Measurements from ENCODE around the gene WDR41. TPM values are rescaled to one million over a fixed set of nuclear protein-coding genes. Genes with fewer than 3 reads are reported as not detected.
A peak's percentile ranks its signal among the peaks of the same experiment; 100 is the strongest.

WDR41 gene
- total RNA-seq, 2 donors from 2014 or later = 24.6 to 26.1 TPM

DNA sequence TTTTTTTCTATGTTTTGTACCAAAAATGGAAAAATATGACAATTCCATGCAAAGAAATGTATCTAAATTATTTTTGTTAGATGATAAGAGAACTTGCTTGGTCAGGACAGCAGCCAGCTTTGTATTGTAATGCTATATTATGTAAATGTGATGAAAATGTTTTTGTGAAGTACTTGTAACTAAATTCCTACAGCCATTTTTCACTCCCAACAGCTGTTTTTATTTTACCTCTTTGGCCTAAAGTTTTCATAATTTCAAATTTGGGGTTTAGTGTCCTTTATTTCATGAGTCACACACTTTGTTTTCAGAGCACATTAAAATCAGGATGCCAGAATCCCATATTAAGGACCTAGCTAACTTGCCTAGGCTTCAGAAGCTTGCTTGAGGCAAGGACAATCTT is 64.1 kb downstream of the WDR41 start:
- no peaks in the 10 kb centered on the region for H3K27me3 ChIP-seq
- no peak for DNase-seq (ENCODE audit: low spot score)
- TF ChIP-seq, protein P1, sequence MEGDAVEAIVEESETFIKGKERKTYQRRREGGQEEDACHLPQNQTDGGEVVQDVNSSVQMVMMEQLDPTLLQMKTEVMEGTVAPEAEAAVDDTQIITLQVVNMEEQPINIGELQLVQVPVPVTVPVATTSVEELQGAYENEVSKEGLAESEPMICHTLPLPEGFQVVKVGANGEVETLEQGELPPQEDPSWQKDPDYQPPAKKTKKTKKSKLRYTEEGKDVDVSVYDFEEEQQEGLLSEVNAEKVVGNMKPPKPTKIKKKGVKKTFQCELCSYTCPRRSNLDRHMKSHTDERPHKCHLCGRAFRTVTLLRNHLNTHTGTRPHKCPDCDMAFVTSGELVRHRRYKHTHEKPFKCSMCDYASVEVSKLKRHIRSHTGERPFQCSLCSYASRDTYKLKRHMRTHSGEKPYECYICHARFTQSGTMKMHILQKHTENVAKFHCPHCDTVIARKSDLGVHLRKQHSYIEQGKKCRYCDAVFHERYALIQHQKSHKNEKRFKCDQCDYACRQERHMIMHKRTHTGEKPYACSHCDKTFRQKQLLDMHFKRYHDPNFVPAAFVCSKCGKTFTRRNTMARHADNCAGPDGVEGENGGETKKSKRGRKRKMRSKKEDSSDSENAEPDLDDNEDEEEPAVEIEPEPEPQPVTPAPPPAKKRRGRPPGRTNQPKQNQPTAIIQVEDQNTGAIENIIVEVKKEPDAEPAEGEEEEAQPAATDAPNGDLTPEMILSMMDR (IDR thresholded peaks at IDR 0.05) = no peak
- H3K9me3 ChIP-seq = no peaks in the 10 kb centered on the region
- H3K36me3 ChIP-seq = peaks cover 65% of the 10 kb centered on the region
- no peaks in the 10 kb centered on the region for H3K4me1 ChIP-seq
- peak overlapping the region in 1 of 2 donors; percentile 9 for H3K27ac ChIP-seq
- H3K4me3 ChIP-seq = no peak overlapping the region

DNA sequence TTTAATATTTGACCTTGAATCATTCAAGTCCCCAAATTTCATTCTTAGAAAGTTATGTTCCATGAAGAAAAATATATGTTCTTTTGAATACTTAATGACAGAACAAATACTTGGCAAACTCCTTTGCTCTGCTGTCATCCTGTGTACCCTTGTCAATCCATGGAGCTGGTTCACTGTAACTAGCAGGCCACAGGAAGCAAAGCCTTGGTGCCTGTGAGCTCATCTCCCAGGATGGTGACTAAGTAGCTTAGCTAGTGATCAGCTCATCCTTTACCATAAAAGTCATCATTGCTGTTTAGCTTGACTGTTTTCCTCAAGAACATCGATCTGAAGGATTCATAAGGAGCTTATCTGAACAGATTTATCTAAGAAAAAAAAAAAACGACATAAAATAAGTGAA is 65.4 kb downstream of the WDR41 start:
- no peaks in the 10 kb centered on the region for H3K4me1 ChIP-seq
- H3K36me3 ChIP-seq = peaks cover 65% of the 10 kb centered on the region
- no peaks in the 10 kb centered on the region for H3K9me3 ChIP-seq
- no peaks in the 10 kb centered on the region for H3K27me3 ChIP-seq
- TF ChIP-seq, protein P1 (IDR thresholded peaks at IDR 0.05) = no peak
- no peak overlapping the region for H3K4me3 ChIP-seq
- H3K27ac ChIP-seq = no peak overlapping the region
- no peak for DNase-seq (ENCODE audit: low spot score)

DNA sequence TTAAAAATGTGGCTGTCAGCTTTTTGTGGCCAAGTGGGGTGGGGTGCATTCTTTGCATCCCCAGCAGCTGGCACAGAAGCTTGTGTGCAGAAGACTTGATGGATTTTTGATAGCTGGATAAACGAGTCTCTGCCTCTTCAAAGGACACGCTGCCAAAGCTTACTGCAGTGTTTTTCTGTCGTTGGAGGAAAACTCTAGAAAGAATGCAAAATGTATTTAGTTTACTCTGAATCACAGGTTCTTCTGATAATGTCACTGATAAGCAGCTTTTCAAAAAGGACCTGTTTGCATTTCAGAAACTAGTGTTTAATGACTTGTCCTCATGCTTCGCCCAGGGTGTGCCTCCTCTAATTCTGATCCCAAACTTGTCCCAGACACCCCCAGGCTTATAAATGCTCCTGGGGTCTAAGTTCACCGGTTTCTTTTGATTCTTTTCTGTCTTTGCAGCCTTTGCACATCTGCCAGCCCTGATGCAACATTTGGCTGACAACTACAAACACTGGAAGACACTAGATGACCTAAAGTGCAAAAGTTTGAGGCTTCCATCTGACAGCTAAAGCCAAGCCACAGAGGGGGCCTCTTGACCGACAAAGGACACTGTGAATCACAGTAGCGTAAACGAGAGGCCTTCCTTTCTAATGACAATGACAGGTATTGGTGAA is 66.0 kb downstream of the WDR41 start:
- Histone ChIP-seq H3K27me3 (no peaks in the 10 kb centered on the region), H3K4me1 (no peaks in the 10 kb centered on the region), H3K4me3 (no peak overlapping the region), H3K9me3 (no peaks in the 10 kb centered on the region), H3K27ac (no peak overlapping the region), H3K36me3 (peaks cover 62% of the 10 kb centered on the region)
- DNase-seq (ENCODE audit: low spot score) = no peak
- TF ChIP-seq, protein P1 (IDR thresholded peaks at IDR 0.05) = no peak

DNA sequence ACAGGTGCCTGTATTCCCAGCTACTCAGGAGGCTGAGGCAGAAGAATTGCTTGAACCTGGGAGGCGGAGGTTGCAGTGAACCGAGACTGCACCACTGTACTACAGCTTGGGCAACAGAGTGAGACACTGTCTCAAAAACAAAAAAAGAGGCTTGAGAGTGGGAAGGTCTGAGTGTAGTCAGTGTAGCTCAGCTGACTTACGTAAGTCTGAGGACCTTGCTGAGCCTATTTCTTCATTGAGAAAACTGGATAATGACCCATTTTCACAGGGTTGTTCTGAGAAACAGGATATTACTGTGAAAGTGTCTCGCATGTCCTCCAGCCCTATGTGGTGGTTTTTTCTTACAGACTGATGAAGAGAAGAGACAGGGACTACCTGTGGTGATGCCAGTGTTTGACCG is 66.7 kb downstream of the WDR41 start:
- Histone ChIP-seq H3K27me3 (no peaks in the 10 kb centered on the region), H3K4me3 (no peak overlapping the region), H3K4me1 (no peaks in the 10 kb centered on the region), H3K9me3 (no peaks in the 10 kb centered on the region), H3K36me3 (peaks cover 59% of the 10 kb centered on the region), H3K27ac (no peak overlapping the region)
- TF ChIP-seq, protein P1 (IDR thresholded peaks at IDR 0.05) = no peak
- DNase-seq (ENCODE audit: low spot score) = no peak

DNA sequence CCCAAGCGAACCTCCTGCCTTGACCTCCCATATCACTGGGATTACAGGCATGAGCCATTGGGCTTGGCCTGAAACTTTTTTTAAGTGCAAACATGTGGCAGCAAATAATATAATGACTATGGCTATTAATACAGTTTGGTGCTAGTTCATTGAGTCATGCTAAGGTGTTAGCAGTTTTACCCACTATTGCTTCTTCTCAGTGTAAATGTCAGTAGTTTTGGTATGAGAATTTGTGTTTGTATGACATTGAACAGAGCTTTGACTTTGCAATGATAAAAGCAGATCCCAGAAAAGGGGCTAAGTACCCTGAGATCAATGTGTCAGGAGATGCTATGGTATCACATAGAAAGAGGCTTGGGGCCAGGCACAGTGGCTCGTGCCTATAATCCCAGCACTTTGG is 67.2 kb downstream of the WDR41 start:
- no peak for DNase-seq (ENCODE audit: low spot score)
- no peaks in the 10 kb centered on the region for H3K9me3 ChIP-seq
- TF ChIP-seq, protein P1 (IDR thresholded peaks at IDR 0.05) = no peak
- no peak overlapping the region for H3K4me3 ChIP-seq
- H3K27ac ChIP-seq = no peak overlapping the region
- peaks cover 55% of the 10 kb centered on the region for H3K36me3 ChIP-seq
- no peaks in the 10 kb centered on the region for H3K4me1 ChIP-seq
- H3K27me3 ChIP-seq = no peaks in the 10 kb centered on the region

Measured in right atrium auricular region (tissue), 2 donors.